Measurements from ENCODE around the gene POLN. TPM values are rescaled to one million over a fixed set of nuclear protein-coding genes. Genes with fewer than 3 reads are reported as not detected.

The POLN gene
- total and polyA plus RNA-seq, 2 of the 4 experiments (the other 2 are of a cell fraction): 0.63 to 0.72 TPM

- TF ChIP-seq, protein P1, sequence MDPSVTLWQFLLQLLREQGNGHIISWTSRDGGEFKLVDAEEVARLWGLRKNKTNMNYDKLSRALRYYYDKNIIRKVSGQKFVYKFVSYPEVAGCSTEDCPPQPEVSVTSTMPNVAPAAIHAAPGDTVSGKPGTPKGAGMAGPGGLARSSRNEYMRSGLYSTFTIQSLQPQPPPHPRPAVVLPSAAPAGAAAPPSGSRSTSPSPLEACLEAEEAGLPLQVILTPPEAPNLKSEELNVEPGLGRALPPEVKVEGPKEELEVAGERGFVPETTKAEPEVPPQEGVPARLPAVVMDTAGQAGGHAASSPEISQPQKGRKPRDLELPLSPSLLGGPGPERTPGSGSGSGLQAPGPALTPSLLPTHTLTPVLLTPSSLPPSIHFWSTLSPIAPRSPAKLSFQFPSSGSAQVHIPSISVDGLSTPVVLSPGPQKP (IDR thresholded peaks at IDR 0.05; ENCODE audit: borderline replicate concordance, low read depth, low read length): no peak
These were observed 193.9 kb downstream of the POLN start (continued) for GRCh38 chr4:2047781-2048581.

DNA sequence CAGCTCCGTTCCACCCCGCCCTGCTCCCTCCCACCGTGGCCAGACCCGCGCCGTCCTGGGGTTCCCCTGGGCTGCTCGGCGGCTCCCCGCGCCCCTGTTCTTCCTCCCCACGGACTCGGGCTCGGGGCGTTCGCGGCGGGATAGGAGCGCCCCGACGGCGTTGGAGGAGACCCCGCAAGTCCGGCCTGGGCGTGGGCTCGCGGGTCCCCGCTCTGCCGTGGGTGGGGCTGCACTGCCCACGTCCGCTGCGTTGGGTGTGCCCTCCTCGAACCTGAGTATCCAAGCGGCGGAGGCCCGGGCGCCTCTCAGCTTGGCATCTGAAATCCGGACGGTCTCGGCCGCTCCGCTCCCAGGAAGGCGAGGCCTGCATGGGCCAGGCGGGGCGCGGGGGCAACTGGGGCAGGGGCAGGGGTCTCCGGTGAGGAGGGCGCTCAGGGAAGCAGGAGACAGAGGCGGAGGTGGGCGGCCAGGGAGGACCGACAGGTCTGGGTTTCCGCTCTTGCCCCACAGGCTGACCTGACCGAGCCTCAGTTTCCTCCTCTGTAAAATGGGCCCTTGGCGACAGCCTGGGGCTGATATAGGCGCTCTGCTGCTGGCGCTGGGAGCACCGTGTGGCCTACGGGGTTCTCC is 194.8 kb downstream of the POLN start:
- Histone ChIP-seq H3K79me1 (ENCODE audit: low read depth in 1 of 2, low read length in 2 of 2) (0 out of 4 replicates have a peak, but pooled peaks cover 0 to 7% of the 10 kb centered on the region in 2 experiments), H3K14ac (replicated peaks; ENCODE audit: low read depth, low read length) (no peak overlapping the region), H3K36me3 (ENCODE audit: control insufficient read depth, insufficient read depth, low read length) (peaks cover 2% of the 10 kb centered on the region; the same call in 1 of the 2 replicates), H3K9me3 (ENCODE audit: control insufficient read depth, insufficient read depth, low read length) (no peaks in the 10 kb centered on the region; the same call in 1 of the 2 replicates), H2BK120ac (ENCODE audit: low read depth, low read length) (no peak overlapping the region), H4K8ac (ENCODE audit: low read depth in 2 of 2, low read length in 2 of 2) (no peak overlapping the region), H2AK9ac (replicated peaks; ENCODE audit: low read depth, low read length, poor library complexity) (no peak overlapping the region), H3K4me3 (ENCODE audit: insufficient read depth, low read depth, low read length) (no peak overlapping the region), H3K27ac (ENCODE audit: insufficient read depth, low read length) (no peak overlapping the region), H3K23ac (ENCODE audit: low read depth, low read length) (no peak overlapping the region), H2BK15ac (ENCODE audit: low read depth, low read length) (no peak overlapping the region), H3K4me2 (ENCODE audit: low read depth, low read length) (no peak overlapping the region), H3K9ac (ENCODE audit: low read depth, low read length) (no peak overlapping the region), H4K20me1 (ENCODE audit: insufficient read depth, low read length) (no peaks in the 10 kb centered on the region), H2AK5ac (ENCODE audit: low read depth, low read length) (no peak overlapping the region), H2BK5ac (ENCODE audit: low read depth, low read length, poor library complexity, severe bottlenecking) (no peak overlapping the region), H2AFZ (replicated peaks; ENCODE audit: low read length, poor library complexity) (no peak overlapping the region), H4K91ac (ENCODE audit: insufficient read depth, low read depth, low read length) (no peak overlapping the region), H3K4ac (ENCODE audit: low read depth, low read length) (no peak overlapping the region), H4K5ac (ENCODE audit: low read depth, low read length) (no peak overlapping the region), H3K4me1 (ENCODE audit: control insufficient read depth, insufficient read depth, low read length) (no peaks in the 10 kb centered on the region; the same call in 1 of the 2 replicates), H3K9me1 (ENCODE audit: insufficient read depth, low read length) (no peaks in the 10 kb centered on the region), H2BK20ac (ENCODE audit: low read depth, low read length) (no peak overlapping the region), H3K56ac (ENCODE audit: extremely low read depth, insufficient read depth, low read length) (no peak overlapping the region), H3K27me3 (ENCODE audit: control insufficient read depth, insufficient read depth, low read length) (peaks cover 9% of the 10 kb centered on the region; the same call in 1 of the 2 replicates), H3K18ac (ENCODE audit: low read depth, low read length) (no peak overlapping the region)
- 60% methylated on average over 9 of the region's 57 CpGs; no CpG with 5 or more reads in 1 of the 2 experiments for WGBS, 2 experiments (ENCODE audit: extremely low coverage in 2 of 2, insufficient read length in 1 of 2)
- CTCF ChIA-PET: no interaction called here
- no TSS peak for BruUV-seq (replicated peaks)
- ATAC-seq (ENCODE audit: low read depth) (no peak), DNase-seq (no peak)
- intact Hi-C loops (cut with micrococcal nuclease): no loop called here
- POLR2A ChIA-PET (ENCODE audit: unreplicated experiment): no interaction called here
- in situ Hi-C loops (cut with MboI; ENCODE audit: low sequenced_read_pairs): no loop called here
- dilution Hi-C loops (cut with HindIII; ENCODE audit: low sequenced_read_pairs, unreplicated experiment): no loop called here
- TF ChIP-seq, protein P2, sequence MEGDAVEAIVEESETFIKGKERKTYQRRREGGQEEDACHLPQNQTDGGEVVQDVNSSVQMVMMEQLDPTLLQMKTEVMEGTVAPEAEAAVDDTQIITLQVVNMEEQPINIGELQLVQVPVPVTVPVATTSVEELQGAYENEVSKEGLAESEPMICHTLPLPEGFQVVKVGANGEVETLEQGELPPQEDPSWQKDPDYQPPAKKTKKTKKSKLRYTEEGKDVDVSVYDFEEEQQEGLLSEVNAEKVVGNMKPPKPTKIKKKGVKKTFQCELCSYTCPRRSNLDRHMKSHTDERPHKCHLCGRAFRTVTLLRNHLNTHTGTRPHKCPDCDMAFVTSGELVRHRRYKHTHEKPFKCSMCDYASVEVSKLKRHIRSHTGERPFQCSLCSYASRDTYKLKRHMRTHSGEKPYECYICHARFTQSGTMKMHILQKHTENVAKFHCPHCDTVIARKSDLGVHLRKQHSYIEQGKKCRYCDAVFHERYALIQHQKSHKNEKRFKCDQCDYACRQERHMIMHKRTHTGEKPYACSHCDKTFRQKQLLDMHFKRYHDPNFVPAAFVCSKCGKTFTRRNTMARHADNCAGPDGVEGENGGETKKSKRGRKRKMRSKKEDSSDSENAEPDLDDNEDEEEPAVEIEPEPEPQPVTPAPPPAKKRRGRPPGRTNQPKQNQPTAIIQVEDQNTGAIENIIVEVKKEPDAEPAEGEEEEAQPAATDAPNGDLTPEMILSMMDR (conservative IDR thresholded peaks at IDR 0.05; ENCODE audit: low read depth, low read length): no peak
- TF ChIP-seq MXI1 (IDR thresholded peaks at IDR 0.05; ENCODE audit: borderline replicate concordance, low read depth, low read length): no peak
- no peak for TF ChIP-seq USF2 (IDR thresholded peaks at IDR 0.05; ENCODE audit: low read depth, low read length)
- no peak for TF ChIP-seq POLR2A (IDR thresholded peaks at IDR 0.05; ENCODE audit: low read depth, low read length)

Measured in IMR-90 (cell line).